Epithelial cell of proximal tubule (primary cell): Measurements from ENCODE around the gene ERP27. TPM values are rescaled to one million over a fixed set of nuclear protein-coding genes. Genes with fewer than 3 reads are reported as not detected.

Experiments used
- DNase-seq: peaks from one replicate; pipeline ENCODE4 v3.0.0-alpha.2; 2011; ENCODE audit warnings: low read depth
- H3K4me3 ChIP-seq: 2 replicates; pipeline ENCODE4 v1.5.1; 2011; ENCODE audit warnings: low read depth, mild to moderate bottlenecking, low read length
- total RNA-seq: library from RNA; depleted of rRNA; stranded (reverse); fragments of >200 nt; gene quantifications from 2 replicates; pipeline ENCODE4 v1.2.3, GENCODE V29; 2015
- TF ChIP-seq, protein P1 (sequence below): conservative IDR thresholded peaks from 2 replicates; pipeline ENCODE4 v1.5.1; 2012; ENCODE audit warnings: low read depth, mild to moderate bottlenecking, low read length

The ERP27 gene
- total RNA-seq, 1 donor from 2014 or later: 0.58 TPM

- TF ChIP-seq, protein P1, sequence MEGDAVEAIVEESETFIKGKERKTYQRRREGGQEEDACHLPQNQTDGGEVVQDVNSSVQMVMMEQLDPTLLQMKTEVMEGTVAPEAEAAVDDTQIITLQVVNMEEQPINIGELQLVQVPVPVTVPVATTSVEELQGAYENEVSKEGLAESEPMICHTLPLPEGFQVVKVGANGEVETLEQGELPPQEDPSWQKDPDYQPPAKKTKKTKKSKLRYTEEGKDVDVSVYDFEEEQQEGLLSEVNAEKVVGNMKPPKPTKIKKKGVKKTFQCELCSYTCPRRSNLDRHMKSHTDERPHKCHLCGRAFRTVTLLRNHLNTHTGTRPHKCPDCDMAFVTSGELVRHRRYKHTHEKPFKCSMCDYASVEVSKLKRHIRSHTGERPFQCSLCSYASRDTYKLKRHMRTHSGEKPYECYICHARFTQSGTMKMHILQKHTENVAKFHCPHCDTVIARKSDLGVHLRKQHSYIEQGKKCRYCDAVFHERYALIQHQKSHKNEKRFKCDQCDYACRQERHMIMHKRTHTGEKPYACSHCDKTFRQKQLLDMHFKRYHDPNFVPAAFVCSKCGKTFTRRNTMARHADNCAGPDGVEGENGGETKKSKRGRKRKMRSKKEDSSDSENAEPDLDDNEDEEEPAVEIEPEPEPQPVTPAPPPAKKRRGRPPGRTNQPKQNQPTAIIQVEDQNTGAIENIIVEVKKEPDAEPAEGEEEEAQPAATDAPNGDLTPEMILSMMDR: no peak
- DNase-seq: no peak
- no peak overlapping the region for H3K4me3 ChIP-seq
Observed at GRCh38 chr12:14890701-14891100, 47.6 kb downstream of the ERP27 start.

GRCh38 chr12:14886271-14886670 lies 52.1 kb downstream of the ERP27 start:
- no peak overlapping the region for H3K4me3 ChIP-seq
- no peak for DNase-seq
- TF ChIP-seq, protein P1: no peak

- no peak within 1 kb of the TSS for H3K4me3 ChIP-seq
- TF ChIP-seq, protein P1: no peak
- DNase-seq: no peak
Observed at GRCh38 chr12:14885718-14886221, 52.6 kb downstream of the ERP27 start, which contains the start of gene MGP. TSS of gene MGP (minus strand) at chr12:14885854. CDS start at chr12:14885791, 63 bp downstream.

GRCh38 chr12:14884458-14884878 lies 53.9 kb downstream of the ERP27 start:
- TF ChIP-seq, protein P1: no peak
- DNase-seq: peak; percentile 30
- no peak overlapping the region for H3K4me3 ChIP-seq

GRCh38 chr12:14883686-14884085 lies 54.7 kb downstream of the ERP27 start:
- TF ChIP-seq, protein P1: no peak

DNA sequence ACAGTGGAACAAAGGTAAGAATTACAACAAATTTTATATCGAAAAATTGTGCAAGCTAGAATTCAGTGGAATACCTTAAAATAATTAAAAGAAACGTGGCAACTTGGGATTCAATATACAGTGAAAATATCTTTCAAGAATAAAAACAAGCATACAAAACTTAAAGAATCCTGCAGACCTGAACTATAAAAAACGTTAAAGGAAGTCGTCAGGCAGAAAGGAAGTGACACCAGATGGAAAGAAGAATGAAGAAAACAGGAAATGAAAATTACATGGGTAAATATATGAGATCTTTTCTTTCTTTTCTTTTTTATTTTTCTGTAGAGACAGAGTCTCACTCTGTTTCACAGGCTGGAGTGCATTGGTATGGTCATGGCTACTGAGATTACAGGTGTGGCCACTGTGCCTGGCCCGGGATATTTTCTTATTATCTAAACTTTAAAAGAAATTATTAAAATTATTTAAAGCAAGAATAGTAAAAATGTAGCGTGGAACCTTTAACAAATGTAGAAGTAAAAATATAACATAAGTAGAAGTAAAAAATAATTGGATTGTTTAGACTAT lies 57.4 kb downstream of the ERP27 start:
- TF ChIP-seq, protein P1: no peak
- no peak overlapping the region for H3K4me3 ChIP-seq
- DNase-seq: no peak

More at GRCh38 chr12:14883686-14884085, 54.7 kb downstream of the ERP27 start:
- H3K4me3 ChIP-seq: no peak overlapping the region
- no peak for DNase-seq
